MCF 10A (cell line): ENCODE data around the gene DPYD. TPM values are rescaled to one million over a fixed set of nuclear protein-coding genes. Genes with fewer than 3 reads are reported as not detected.

Experiments
- BruUV-seq: library from RNA; stranded (reverse); fragments of 400-500 nt; replicated peaks from 2 replicates; lab custom pipeline; 2021; lab: Mats Ljungman, UMichigan
- CTCF ChIA-PET: fragments of 300-600 bp; sonication (Branson Sonifier 250); formaldehyde crosslinking; extraction: SDS; loops from one replicate; lab custom pipeline; 2021; ENCODE audit warnings: antibody characterized with exemption, inconsistent platforms; lab: Yijun Ruan, JAX
- POLR2A ChIA-PET: fragments of 300-600, 350-650 bp; sonication (Branson Sonifier 250); formaldehyde crosslinking; extraction: SDS; loops from one replicate; lab custom pipeline; 2020; ENCODE audit warnings: antibody characterized with exemption, inconsistent platforms; lab: Yijun Ruan, JAX
- DNase-seq: peaks from one replicate; pipeline ENCODE4 v3.0.0-alpha.2; 2018; ENCODE audit not compliant: unreplicated experiment
- H3K27ac Mint-ChIP-seq: one replicate; pipeline ENCODE4 v1.8.0; 2022; ENCODE audit warnings: mild to moderate bottlenecking, low read depth, mixed read lengths; ENCODE audit not compliant: unreplicated experiment
- H3K27me3 Mint-ChIP-seq: one replicate; pipeline ENCODE4 v1.8.0; 2022; ENCODE audit warnings: mixed read lengths; ENCODE audit not compliant: insufficient read depth, unreplicated experiment
- H3K36me3 Mint-ChIP-seq: one replicate; pipeline ENCODE4 v1.8.0; 2022; ENCODE audit warnings: mild to moderate bottlenecking, moderate library complexity, mixed read lengths; ENCODE audit not compliant: insufficient read depth, unreplicated experiment
- H3K4me1 Mint-ChIP-seq: one replicate; pipeline ENCODE4 v1.8.0; 2022; ENCODE audit warnings: mixed read lengths; ENCODE audit not compliant: insufficient read depth, unreplicated experiment
- H3K4me3 Mint-ChIP-seq: one replicate; pipeline ENCODE4 v1.8.0; 2022; ENCODE audit warnings: mild to moderate bottlenecking, moderate library complexity, mixed read lengths; ENCODE audit not compliant: unreplicated experiment
- H3K9me3 Mint-ChIP-seq: one replicate; pipeline ENCODE4 v1.8.0; 2022; ENCODE audit warnings: mixed read lengths; ENCODE audit not compliant: unreplicated experiment
- intact Hi-C: fragments of 100-400 bp; cut with micrococcal nuclease; formaldehyde crosslinking; loops from 2 replicates; pipeline ENCODE4 v1.14.1; 2022
- total RNA-seq: library from RNA; stranded (reverse); gene quantifications from 2 replicates; pipeline ENCODE4 v1.2.3, GENCODE V29; 2022
- TF ChIP-seq, protein P1 (sequence below): fragments of 200-600 bp; IDR thresholded peaks from one replicate; pipeline ENCODE4 v1.8.0; 2022; ENCODE audit warnings: antibody characterized with exemption, mild to moderate bottlenecking; ENCODE audit not compliant: unreplicated experiment

Gene DPYD
- total RNA-seq, 1 experiment from 2014 or later = 48.2 TPM

DNA sequence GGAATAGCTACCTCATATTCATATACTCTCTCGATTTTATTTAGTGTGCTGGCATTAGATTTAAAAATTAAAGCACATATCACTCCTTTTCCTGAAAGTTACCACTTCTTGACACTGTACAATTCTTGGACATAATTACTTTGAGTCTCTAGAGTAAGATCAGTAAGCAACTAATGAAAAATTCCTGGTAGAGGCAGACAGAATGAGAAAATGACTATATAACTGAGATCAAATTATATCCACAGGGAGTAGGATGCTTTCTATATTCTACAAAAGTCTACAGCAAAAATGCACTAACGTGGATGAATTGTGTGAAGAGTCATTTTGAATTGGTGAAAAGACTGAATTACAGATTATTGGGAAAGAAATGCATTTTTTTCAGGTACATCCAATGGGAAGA lies 753.6 kb downstream of the DPYD start:
- intact Hi-C loops = no loop called here
- Mint-ChIP-seq H3K4me3 (no peak overlapping the region), H3K9me3 (no peaks in the 10 kb centered on the region), H3K4me1 (no peaks in the 10 kb centered on the region), H3K27ac (no peak overlapping the region), H3K27me3 (no peaks in the 10 kb centered on the region), H3K36me3 (no peaks in the 10 kb centered on the region)
- ChIA-PET POLR2A (no interaction called here), CTCF (interaction anchor here (0.8 kb wide), 1 partner anchor 29 kb away, joined by 3 read pairs; no protein-coding TSS in a partner anchor)
- no TSS peak for BruUV-seq
- TF ChIP-seq, protein P1, sequence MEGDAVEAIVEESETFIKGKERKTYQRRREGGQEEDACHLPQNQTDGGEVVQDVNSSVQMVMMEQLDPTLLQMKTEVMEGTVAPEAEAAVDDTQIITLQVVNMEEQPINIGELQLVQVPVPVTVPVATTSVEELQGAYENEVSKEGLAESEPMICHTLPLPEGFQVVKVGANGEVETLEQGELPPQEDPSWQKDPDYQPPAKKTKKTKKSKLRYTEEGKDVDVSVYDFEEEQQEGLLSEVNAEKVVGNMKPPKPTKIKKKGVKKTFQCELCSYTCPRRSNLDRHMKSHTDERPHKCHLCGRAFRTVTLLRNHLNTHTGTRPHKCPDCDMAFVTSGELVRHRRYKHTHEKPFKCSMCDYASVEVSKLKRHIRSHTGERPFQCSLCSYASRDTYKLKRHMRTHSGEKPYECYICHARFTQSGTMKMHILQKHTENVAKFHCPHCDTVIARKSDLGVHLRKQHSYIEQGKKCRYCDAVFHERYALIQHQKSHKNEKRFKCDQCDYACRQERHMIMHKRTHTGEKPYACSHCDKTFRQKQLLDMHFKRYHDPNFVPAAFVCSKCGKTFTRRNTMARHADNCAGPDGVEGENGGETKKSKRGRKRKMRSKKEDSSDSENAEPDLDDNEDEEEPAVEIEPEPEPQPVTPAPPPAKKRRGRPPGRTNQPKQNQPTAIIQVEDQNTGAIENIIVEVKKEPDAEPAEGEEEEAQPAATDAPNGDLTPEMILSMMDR = no peak
- DNase-seq = no peak

DNA sequence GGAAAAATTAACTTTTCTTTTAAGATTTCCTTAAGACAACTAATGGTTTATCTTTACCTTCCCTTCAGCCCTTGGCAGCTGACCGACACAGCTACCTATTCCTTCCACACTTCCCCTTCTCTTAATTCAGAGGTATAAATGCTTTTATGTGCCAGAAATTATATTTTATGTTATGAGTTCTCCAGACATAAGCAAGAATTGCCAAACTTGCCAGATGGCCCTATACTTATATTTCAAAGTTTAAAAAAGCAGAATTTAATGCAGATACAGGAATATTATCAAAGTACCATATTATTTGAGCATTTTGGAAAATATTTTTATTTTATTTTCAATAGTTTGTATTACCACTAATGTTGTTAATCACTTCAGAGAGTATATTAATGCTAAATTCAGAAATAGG lies 754.2 kb downstream of the DPYD start:
- DNase-seq = no peak
- H3K9me3 Mint-ChIP-seq = no peaks in the 10 kb centered on the region
- TF ChIP-seq, protein P1 = no peak
- intact Hi-C loops = no loop called here
- H3K27ac Mint-ChIP-seq = no peak overlapping the region
- no peaks in the 10 kb centered on the region for H3K27me3 Mint-ChIP-seq
- no peak overlapping the region for H3K4me3 Mint-ChIP-seq
- POLR2A ChIA-PET = no interaction called here
- CTCF ChIA-PET = no interaction called here
- H3K36me3 Mint-ChIP-seq = no peaks in the 10 kb centered on the region
- H3K4me1 Mint-ChIP-seq = no peaks in the 10 kb centered on the region
- no TSS peak for BruUV-seq

DNA sequence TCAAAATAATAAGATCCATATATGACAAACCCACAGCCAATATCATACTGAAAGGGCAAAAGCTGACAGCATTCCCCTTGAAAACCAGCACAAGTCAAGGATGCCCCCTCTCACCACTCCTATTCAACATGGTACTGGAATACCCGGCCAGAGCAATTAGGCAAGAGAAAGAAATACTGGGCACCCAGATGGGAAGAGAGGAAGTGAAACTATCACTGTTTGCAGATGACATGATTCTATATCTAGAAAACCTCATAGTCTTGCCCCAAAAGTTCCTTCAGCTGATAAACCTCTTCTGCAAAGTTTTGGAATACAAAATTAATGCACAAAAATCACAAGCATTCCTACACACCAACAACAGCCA lies 756.6 kb downstream of the DPYD start:
- Mint-ChIP-seq H3K27ac (no peak overlapping the region), H3K4me3 (no peak overlapping the region), H3K9me3 (no peaks in the 10 kb centered on the region), H3K36me3 (no peaks in the 10 kb centered on the region), H3K4me1 (no peaks in the 10 kb centered on the region), H3K27me3 (no peaks in the 10 kb centered on the region)
- TF ChIP-seq, protein P1 = no peak
- DNase-seq = no peak
- POLR2A ChIA-PET = no interaction called here
- intact Hi-C loops = no loop called here
- CTCF ChIA-PET = no interaction called here
- no TSS peak for BruUV-seq

DNA sequence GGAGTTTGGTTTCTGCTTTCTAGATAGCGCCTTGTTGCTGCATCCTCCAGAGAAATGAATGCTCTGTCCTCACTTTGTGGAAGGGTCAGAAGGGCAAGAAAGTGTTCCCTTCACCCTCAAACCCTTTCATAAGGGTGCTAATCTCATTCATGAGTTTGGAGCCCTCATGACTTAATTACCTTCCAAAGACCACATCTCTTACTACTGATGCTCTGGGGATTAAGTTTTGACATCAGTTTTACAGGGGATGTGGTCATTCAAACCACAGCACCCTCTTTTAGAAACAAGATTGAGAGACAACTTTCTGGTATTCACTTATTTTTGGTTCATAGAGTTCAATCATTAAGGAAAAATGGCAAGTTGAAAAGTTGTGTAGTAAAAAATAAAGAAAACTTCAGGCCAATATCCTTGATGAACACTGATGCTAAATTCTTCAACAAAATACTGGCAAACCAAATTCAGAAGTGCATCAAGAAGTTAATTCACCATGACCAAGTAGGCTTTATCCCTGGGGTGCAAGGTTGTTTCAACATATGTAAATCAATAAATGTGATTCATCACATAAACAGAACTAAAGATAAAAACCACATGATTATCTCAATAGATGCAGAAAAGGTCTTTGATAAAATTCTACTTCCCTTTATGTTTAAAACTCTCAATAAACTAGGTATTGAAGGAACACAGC lies 757.1 kb downstream of the DPYD start:
- TF ChIP-seq, protein P1 = no peak
- no peak overlapping the region for H3K27ac Mint-ChIP-seq
- H3K27me3 Mint-ChIP-seq = no peaks in the 10 kb centered on the region
- CTCF ChIA-PET = no interaction called here
- H3K36me3 Mint-ChIP-seq = no peaks in the 10 kb centered on the region
- no peaks in the 10 kb centered on the region for H3K4me1 Mint-ChIP-seq
- no peaks in the 10 kb centered on the region for H3K9me3 Mint-ChIP-seq
- DNase-seq = no peak
- no TSS peak for BruUV-seq
- POLR2A ChIA-PET = no interaction called here
- intact Hi-C loops = no loop called here
- no peak overlapping the region for H3K4me3 Mint-ChIP-seq
